ENCODE results near the gene ZMIZ1. TPM values are rescaled to one million over a fixed set of nuclear protein-coding genes. Genes with fewer than 3 reads are reported as not detected.
A peak's percentile ranks its signal among the peaks of the same experiment; 100 is the strongest.

ZMIZ1 gene
- polyA plus RNA-seq, 1 experiment, result 7.6 TPM

DNA sequence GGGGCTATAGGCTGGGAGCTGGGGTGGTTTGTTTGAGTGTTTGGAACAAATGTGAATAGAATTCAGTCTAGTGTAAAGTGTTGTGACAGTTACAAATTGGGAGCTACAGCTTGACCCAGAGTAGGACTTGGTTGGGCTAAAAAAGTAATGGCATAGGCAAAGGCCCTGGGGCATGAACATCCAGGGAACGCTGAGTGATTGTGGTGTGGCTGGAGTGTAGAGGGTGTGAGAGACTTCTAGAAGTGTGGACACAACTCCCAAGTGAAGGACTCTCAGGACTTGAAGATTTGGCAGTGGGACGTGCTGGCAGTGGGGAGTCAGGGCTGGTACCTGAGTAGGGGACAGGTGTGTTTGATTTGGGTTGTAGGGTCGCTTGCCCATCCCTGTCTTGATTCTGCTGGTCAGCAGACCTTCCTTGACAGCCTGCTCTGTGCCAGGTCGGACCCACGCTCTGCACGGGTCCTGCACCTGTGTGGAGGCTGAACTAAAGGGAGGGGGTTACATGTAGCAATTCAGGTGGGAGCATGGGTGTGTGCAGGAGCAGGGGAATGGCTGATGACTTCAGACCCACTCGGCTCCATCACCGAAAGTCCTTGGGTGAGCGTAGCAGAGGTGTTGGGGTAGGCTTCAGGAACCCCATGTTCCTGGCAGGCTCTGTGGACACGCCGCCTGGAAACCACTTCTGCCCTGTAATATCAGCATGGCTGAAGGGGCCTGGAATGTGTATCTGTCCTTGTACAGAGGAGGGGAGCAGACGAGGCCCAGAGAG is 43.3 kb downstream of the ZMIZ1 start:
- CTCF ChIA-PET, result interaction anchor here (1.4 kb wide), 1 partner anchor 83 kb away, joined by 3 read pairs; no protein-coding TSS in a partner anchor
- Histone ChIP-seq H3K4me3 (ENCODE audit: low read depth, low read length) (no peak overlapping the region), H3K9me3 (ENCODE audit: control insufficient read depth, insufficient read depth, low read length) (no peaks in the 10 kb centered on the region), H3K27ac (ENCODE audit: low read depth, low read length) (peak overlapping the region; percentile 89), H3K27me3 (ENCODE audit: control insufficient read depth, insufficient read depth, low read length) (no peaks in the 10 kb centered on the region)
- DNase-seq (ENCODE audit: low read depth, low spot score), result no peak
- TF ChIP-seq, protein P1, sequence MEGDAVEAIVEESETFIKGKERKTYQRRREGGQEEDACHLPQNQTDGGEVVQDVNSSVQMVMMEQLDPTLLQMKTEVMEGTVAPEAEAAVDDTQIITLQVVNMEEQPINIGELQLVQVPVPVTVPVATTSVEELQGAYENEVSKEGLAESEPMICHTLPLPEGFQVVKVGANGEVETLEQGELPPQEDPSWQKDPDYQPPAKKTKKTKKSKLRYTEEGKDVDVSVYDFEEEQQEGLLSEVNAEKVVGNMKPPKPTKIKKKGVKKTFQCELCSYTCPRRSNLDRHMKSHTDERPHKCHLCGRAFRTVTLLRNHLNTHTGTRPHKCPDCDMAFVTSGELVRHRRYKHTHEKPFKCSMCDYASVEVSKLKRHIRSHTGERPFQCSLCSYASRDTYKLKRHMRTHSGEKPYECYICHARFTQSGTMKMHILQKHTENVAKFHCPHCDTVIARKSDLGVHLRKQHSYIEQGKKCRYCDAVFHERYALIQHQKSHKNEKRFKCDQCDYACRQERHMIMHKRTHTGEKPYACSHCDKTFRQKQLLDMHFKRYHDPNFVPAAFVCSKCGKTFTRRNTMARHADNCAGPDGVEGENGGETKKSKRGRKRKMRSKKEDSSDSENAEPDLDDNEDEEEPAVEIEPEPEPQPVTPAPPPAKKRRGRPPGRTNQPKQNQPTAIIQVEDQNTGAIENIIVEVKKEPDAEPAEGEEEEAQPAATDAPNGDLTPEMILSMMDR (IDR thresholded peaks at IDR 0.05; ENCODE audit: low read depth, low read length), result no peak
- POLR2A ChIA-PET, result interaction anchor here (0.7 to 1.6 kb wide), 2 partner anchors 10 to 47 kb away, joined by 3 to 6 read pairs; no protein-coding TSS in a partner anchor

- Histone ChIP-seq H3K27me3 (ENCODE audit: control insufficient read depth, insufficient read depth, low read length) (no peaks in the 10 kb centered on the region), H3K27ac (ENCODE audit: low read depth, low read length) (peak overlapping the region; percentile 89), H3K9me3 (ENCODE audit: control insufficient read depth, insufficient read depth, low read length) (no peaks in the 10 kb centered on the region), H3K4me3 (ENCODE audit: low read depth, low read length) (no peak overlapping the region)
- TF ChIP-seq, protein P1 (IDR thresholded peaks at IDR 0.05; ENCODE audit: low read depth, low read length), result no peak
- ChIA-PET CTCF (interaction anchor here (1.4 kb wide), 1 partner anchor 82 kb away, joined by 3 read pairs; no protein-coding TSS in a partner anchor), POLR2A (interaction anchor here (0.5 to 1.6 kb wide), 3 partner anchors 11 to 134 kb away, joined by 3 to 6 read pairs (median 3); no protein-coding TSS in a partner anchor)
- no peak for DNase-seq (ENCODE audit: low read depth, low spot score)
Observed at GRCh38 chr10:79112881-79113431, 44.2 kb downstream of the ZMIZ1 start.

DNA sequence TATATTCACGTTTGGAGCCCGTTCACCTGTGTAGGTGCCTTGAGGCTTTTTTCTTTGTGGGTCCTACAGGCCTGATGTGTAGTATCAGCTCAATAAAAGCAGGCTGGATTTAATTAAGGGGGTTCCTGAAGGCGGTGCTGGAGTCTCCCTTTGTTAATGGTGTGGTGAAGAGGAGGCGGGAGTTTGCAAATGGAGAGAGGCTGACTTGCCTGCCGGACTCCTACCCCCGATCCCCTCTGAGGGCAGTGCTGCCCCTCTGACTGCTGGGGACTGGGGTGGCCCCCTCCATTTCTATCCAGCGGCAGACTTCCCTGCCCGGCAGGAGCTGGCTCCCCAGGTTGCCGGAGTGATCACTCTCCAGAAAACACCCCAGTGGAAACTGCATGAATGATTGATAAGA is 45.1 kb downstream of the ZMIZ1 start:
- ChIA-PET POLR2A (interaction anchor here (0.7 to 1.7 kb wide), 6 partner anchors 9 to 49 kb away, joined by 3 to 8 read pairs (median 4); no protein-coding TSS in a partner anchor), CTCF (interaction anchor here (0.6 to 1.7 kb wide), 4 partner anchors 8 to 1066 kb away, joined by 3 to 7 read pairs (median 4); no protein-coding TSS in a partner anchor)
- no peak for DNase-seq (ENCODE audit: low read depth, low spot score)
- H3K9me3 ChIP-seq (ENCODE audit: control insufficient read depth, insufficient read depth, low read length), result no peaks in the 10 kb centered on the region; the same call in 1 of the 2 replicates
- peak overlapping the region; percentile 89 for H3K27ac ChIP-seq (ENCODE audit: low read depth, low read length)
- TF ChIP-seq, protein P1 (IDR thresholded peaks at IDR 0.05; ENCODE audit: low read depth, low read length), result no peak
- no peaks in the 10 kb centered on the region for H3K27me3 ChIP-seq (ENCODE audit: control insufficient read depth, insufficient read depth, low read length)
- 0 out of 2 replicates have a peak overlapping the region, but pooled peaks have one; percentile 10 for H3K4me3 ChIP-seq (ENCODE audit: low read depth, low read length)

DNA sequence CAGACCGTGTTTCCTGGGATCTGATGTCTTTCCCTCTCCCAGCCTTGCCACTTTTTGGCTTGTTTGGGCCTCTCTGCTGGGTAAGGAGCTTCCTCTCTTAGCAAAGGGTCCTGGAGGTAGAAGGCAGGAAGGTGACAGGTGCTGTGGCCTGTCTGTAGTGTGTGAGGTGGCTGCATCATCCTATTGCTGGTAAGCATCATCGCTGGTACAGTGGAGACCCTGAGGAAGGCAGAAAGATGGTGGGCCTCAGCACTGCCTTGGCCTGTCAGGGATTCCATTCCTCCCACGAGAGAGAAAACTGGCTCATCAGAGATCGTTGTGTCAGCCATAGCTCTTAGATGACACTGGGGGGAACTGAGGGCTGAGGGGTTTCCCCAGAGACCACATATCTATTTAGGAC is 46.5 kb downstream of the ZMIZ1 start:
- TF ChIP-seq, protein P1 (IDR thresholded peaks at IDR 0.05; ENCODE audit: low read depth, low read length), result no peak
- DNase-seq (ENCODE audit: low read depth, low spot score), result no peak
- Histone ChIP-seq H3K27ac (ENCODE audit: low read depth, low read length) (peak overlapping the region; percentile 52), H3K4me3 (ENCODE audit: low read depth, low read length) (no peak overlapping the region), H3K9me3 (ENCODE audit: control insufficient read depth, insufficient read depth, low read length) (no peaks in the 10 kb centered on the region; the same call in 1 of the 2 replicates), H3K27me3 (ENCODE audit: control insufficient read depth, insufficient read depth, low read length) (no peaks in the 10 kb centered on the region)
- CTCF ChIA-PET, result interaction anchor here (1.3 to 1.7 kb wide), 2 partner anchors 9 to 80 kb away, joined by 5 to 7 read pairs; no protein-coding TSS in a partner anchor
- POLR2A ChIA-PET, result interaction anchor here (1.7 kb wide), 1 partner anchor 21 kb away, joined by 4 read pairs; no protein-coding TSS in a partner anchor
